AG04449 (cell line): Measurements from ENCODE around the gene ADGRE3.
"Not testable (repeated sequence)": the region's sequence is repeated elsewhere in the genome, so short reads cannot be mapped to it uniquely, and the experiment has no call there.

ENCODE experiments used
- CTCF ChIA-PET: fragments of 350-600 bp; formaldehyde crosslinking; extraction: SDS; loops from one replicate; lab custom pipeline; 2021; ENCODE audit warnings: antibody characterized with exemption; lab: Yijun Ruan, JAX
- POLR2A ChIA-PET: fragments of 400-600, 350-600 bp; formaldehyde crosslinking; extraction: SDS; loops from one replicate; lab custom pipeline; 2020; ENCODE audit warnings: antibody characterized with exemption, inconsistent platforms; lab: Yijun Ruan, JAX
- DNase-seq: peaks from one replicate; pipeline ENCODE4 v3.0.0-alpha.2; 2010; ENCODE audit warnings: low read depth, low spot score
- H3K4me3 ChIP-seq: 2 replicates; pipeline ENCODE4 v1.5.1; 2011; ENCODE audit warnings: low read depth, mild to moderate bottlenecking, control low read depth, low read length
- CTCF ChIP-seq: IDR thresholded peaks from one replicate; pipeline ENCODE4 v1.5.1; 2011; ENCODE audit warnings: mild to moderate bottlenecking, moderate library complexity, low read length, control low read depth, inconsistent platforms; ENCODE audit not compliant: insufficient read depth; ENCODE audit errors: missing control alignments

Gene ADGRE3

GRCh38 chr19:14614099-14614412 is 60.6 kb downstream of the ADGRE3 start:
- TF ChIP-seq CTCF, result no peak
- DNase-seq, result no peak
- CTCF ChIA-PET, result no interaction called here
- POLR2A ChIA-PET, result no interaction called here
- no peak overlapping the region for H3K4me3 ChIP-seq

GRCh38 chr19:14613399-14614098 is 61.1 kb downstream of the ADGRE3 start:
- H3K4me3 ChIP-seq, POLR2A ChIA-PET, DNase-seq, CTCF ChIA-PET: not testable (repeated sequence)

- TF ChIP-seq CTCF, result no peak
- no peak for DNase-seq
- ChIA-PET CTCF (no interaction called here), POLR2A (no interaction called here)
- H3K4me3 ChIP-seq, result no peak overlapping the region
Observed at GRCh38 chr19:14612657-14613056, 62.0 kb downstream of the ADGRE3 start.

DNA sequence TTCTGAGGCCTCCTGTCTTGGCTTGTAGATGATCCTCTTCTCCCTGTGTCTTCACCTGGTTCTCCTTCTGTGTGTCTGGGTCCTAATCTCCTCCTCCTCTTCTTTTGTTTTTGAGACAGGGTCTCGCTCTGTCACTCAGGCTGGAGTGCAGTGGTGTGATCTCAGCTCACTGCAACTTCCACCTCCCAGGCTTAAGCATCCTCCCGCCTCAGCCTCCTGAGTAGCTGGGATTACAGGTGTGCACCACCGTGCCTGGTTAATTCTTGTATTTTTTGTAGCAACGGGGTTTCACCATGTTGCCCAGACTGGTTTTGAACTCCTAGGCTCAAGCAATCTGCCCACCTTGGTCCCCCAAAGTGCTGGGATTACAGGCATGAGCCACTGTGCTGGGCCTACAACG is 62.4 kb downstream of the ADGRE3 start:
- DNase-seq, H3K4me3 ChIP-seq, CTCF ChIA-PET, POLR2A ChIA-PET: not testable (repeated sequence)

- H3K4me3 ChIP-seq, result no peak overlapping the region
- ChIA-PET CTCF (no interaction called here), POLR2A (no interaction called here)
- no peak for TF ChIP-seq CTCF
- DNase-seq, result no peak
Observed at GRCh38 chr19:14611051-14611450, 63.6 kb downstream of the ADGRE3 start.

DNA sequence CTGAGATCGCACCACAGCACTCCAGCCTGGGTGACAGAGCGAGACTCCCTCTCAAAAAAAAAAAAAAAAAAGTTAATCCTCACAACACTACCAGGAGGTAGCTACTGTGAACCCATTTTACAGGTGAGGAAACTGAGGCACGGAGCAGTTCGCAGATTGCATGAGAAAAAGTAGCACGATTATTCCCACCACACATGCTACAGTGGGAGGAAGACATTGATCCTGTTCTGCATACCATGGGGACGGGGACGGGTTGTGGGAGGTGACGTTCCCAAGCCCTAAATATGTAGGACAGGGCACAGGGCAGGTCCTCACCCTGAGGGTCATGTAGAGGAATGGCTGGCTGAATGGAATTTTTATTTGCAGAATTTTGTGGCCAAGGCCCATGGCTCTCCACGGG is 68.0 kb downstream of the ADGRE3 start:
- no peak for TF ChIP-seq CTCF
- CTCF ChIA-PET, result no interaction called here
- H3K4me3 ChIP-seq, result no peak overlapping the region
- POLR2A ChIA-PET, result no interaction called here
- DNase-seq, result no peak

GRCh38 chr19:14603990-14604387 is 70.7 kb downstream of the ADGRE3 start:
- CTCF ChIA-PET, result no interaction called here

More at GRCh38 chr19:14603990-14604387, 70.7 kb downstream of the ADGRE3 start:
- no peak for TF ChIP-seq CTCF
- H3K4me3 ChIP-seq, result no peak overlapping the region
- DNase-seq, result no peak
- POLR2A ChIA-PET, result no interaction called here
